AG10803 (cell line): ENCODE data around the gene LCE3B.
A peak's percentile ranks its signal among the peaks of the same experiment; 100 is the strongest.

Experiments used
- DNase-seq: peaks from one replicate; pipeline ENCODE4 v3.0.0; 2010; ENCODE audit warnings: low read depth
- H3K4me3 ChIP-seq: 2 replicates; pipeline ENCODE4 v1.5.1; 2011; ENCODE audit warnings: mild to moderate bottlenecking, low read length, control low read depth
- CTCF ChIP-seq: conservative IDR thresholded peaks from 2 replicates; pipeline ENCODE4 v1.5.1; 2011; ENCODE audit warnings: mild to moderate bottlenecking, low read length, control low read depth, inconsistent platforms

Gene LCE3B

DNA sequence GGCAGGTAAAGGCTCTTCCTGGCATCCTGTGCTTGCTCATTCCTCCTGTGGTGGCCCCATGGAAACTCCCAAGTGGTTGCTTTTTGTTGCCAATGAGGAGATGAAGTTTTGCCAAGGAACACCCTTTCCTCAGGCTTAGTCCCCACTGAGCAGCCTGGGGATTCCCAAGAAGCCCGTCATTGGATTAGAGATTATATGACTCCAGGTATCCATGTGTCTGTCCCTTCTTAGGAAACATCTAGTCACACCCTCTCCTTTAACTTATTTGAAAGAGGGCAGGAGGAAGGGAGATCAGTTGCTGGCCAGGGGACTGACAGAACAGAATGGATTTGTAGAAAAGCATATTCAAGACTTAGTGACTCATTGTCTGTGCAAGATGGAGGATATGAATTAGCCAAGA lies 13.1 kb downstream of the LCE3B start:
- no peak for DNase-seq
- TF ChIP-seq CTCF: no peak
- no peak overlapping the region for H3K4me3 ChIP-seq

- no peak overlapping the region for H3K4me3 ChIP-seq
- TF ChIP-seq CTCF: no peak
- no peak for DNase-seq
These were observed 17.0 kb downstream of the LCE3B start for GRCh38 chr1:152630596-152630995.

- H3K4me3 ChIP-seq: no peak overlapping the region
- no peak for DNase-seq
- no peak for TF ChIP-seq CTCF
These were observed 26.7 kb downstream of the LCE3B start for GRCh38 chr1:152640351-152640750.

GRCh38 chr1:152643945-152644344 lies 30.3 kb downstream of the LCE3B start:
- no peak overlapping the region for H3K4me3 ChIP-seq
- no peak for TF ChIP-seq CTCF
- no peak for DNase-seq

DNA sequence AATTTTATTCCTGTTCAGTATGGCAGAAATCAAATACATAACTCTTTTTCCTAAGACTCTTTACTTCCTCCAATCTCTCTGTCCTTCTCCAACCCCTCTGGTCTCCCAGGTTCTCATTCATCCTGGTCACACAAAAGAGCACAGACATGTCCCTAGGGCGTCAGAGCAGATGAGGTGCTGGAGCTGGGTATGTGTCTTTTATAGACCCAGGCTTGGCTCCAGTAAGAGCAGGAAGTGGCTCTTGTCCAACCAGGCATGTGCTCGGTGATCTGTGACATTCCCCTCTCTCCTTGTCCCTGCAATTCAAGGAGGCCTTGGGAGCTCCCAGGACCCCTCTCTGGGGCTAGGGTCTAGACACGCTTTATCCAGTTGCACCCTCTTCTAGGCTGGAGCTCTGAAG lies 31.5 kb downstream of the LCE3B start:
- no peak for DNase-seq
- no peak for TF ChIP-seq CTCF
- no peak overlapping the region for H3K4me3 ChIP-seq

GRCh38 chr1:152646656-152647055 lies 33.0 kb downstream of the LCE3B start:
- no peak for TF ChIP-seq CTCF
- DNase-seq: peak; percentile 9
- H3K4me3 ChIP-seq: no peak overlapping the region

- H3K4me3 ChIP-seq: no peak overlapping the region
- peak; percentile 76 for TF ChIP-seq CTCF
- peak; percentile 50 for DNase-seq
These were observed 40.5 kb downstream of the LCE3B start for GRCh38 chr1:152654110-152654509.
